ENCODE results near the gene SH3PXD2A. TPM values are rescaled to one million over a fixed set of nuclear protein-coding genes. Genes with fewer than 3 reads are reported as not detected.
A peak's percentile ranks its signal among the peaks of the same experiment; 100 is the strongest.

The SH3PXD2A gene
- total RNA-seq, 2 experiments from 2014 or later = 6.5 to 7.4 TPM

GRCh38 chr10:103714232-103714891, 141.0 kb downstream of the SH3PXD2A start:
- Mint-ChIP-seq H3K9me3 (no peaks in the 10 kb centered on the region), H3K4me3 (no peak overlapping the region), H3K4me1 (ENCODE audit: low read depth) (peaks cover 6% of the 10 kb centered on the region), H3K27me3 (no peaks in the 10 kb centered on the region), H3K36me3 (ENCODE audit: low read depth) (no peaks in the 10 kb centered on the region), H3K27ac (no peak overlapping the region)
- no peak for TF ChIP-seq CTCF (IDR thresholded peaks at IDR 0.05)
- POLR2A ChIA-PET = interaction anchor here (1.3 kb wide), 1 partner anchor 58 kb away, joined by 3 read pairs; no protein-coding TSS in a partner anchor
- ATAC-seq (no peak), DNase-seq (no peak)
- intact Hi-C loops (cut with micrococcal nuclease) = no loop called here
- CTCF ChIA-PET = interaction anchor here (0.9 to 7.4 kb wide), 10 partner anchors 8 to 222 kb away, joined by 3 to 109 read pairs (median 11); partner anchors contain the start of gene SH3PXD2A

DNA sequence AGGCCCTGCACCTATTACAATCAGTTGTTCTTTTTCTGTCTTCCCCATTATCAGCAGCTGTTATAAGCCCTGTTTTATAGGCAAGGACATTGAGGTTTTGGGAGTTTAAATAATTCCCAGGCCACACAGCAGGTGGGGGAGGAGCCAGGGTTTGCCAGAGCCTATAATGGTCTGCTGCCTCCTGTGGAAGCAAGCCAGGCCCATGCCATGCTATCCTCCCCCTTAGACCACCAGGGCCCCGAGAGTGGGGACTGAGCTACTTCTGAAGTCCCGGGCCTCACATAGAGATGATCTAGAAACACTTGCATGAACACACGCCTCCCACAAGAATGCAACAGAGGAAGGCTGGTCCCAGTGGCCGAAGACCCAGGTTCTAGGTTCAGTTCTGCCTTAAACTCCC, 141.7 kb downstream of the SH3PXD2A start:
- Mint-ChIP-seq H3K4me1 (ENCODE audit: low read depth) (peaks cover under 1% of the 10 kb centered on the region), H3K27ac (no peak overlapping the region), H3K4me3 (no peak overlapping the region), H3K27me3 (no peaks in the 10 kb centered on the region), H3K9me3 (no peaks in the 10 kb centered on the region), H3K36me3 (ENCODE audit: low read depth) (no peaks in the 10 kb centered on the region)
- no peak for TF ChIP-seq CTCF (IDR thresholded peaks at IDR 0.05)
- DNase-seq = no peak
- intact Hi-C loops (cut with micrococcal nuclease) = loop anchor here (1.0 kb wide), 1 partner anchor 146 kb away; no protein-coding TSS in a partner anchor
- CTCF ChIA-PET = interaction anchor here (0.9 to 7.4 kb wide), 17 partner anchors 9 to 222 kb away, joined by 3 to 109 read pairs (median 9); partner anchors contain the start of gene SH3PXD2A
- POLR2A ChIA-PET = interaction anchor here (1.0 kb wide), 1 partner anchor 87 kb away, joined by 3 read pairs; no protein-coding TSS in a partner anchor
- no peak for ATAC-seq

DNA sequence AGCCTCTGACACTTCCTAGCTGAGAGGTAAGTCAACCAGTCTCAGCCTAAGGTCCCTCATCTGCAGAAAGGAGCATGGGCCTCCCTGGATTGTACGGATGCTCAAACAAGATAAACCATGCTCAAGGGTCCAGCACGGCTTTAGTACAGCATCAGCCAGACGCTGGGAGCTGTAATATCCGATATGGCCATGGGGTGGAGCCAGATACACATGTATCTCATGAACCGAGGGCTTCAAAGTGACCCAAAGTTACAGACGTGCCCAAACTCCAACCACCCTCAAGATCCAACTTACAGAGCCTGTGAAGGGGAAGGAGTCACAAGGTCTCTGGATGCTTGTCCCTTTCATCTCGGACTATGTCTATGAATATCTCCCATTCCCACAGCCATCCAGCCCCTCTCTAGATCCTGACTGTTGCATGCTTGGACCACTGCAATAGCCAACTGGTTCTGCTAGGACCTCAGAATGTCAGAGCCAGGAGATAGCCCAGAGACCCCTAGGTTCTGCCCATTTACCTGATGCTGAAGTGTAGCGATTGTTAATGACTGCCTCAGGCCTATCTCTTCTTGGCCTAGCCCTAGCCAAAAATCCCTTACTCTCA, 142.4 kb downstream of the SH3PXD2A start:
- ATAC-seq (peak; percentile 97), DNase-seq (peak; percentile 92)
- no peaks in the 10 kb centered on the region for H3K4me1 Mint-ChIP-seq (ENCODE audit: low read depth)
- intact Hi-C loops (cut with micrococcal nuclease) = loop anchor here (1.0 kb wide), 1 partner anchor 146 kb away; no protein-coding TSS in a partner anchor
- H3K27me3 Mint-ChIP-seq = no peaks in the 10 kb centered on the region
- no peak overlapping the region for H3K27ac Mint-ChIP-seq
- H3K36me3 Mint-ChIP-seq (ENCODE audit: low read depth) = no peaks in the 10 kb centered on the region
- no peaks in the 10 kb centered on the region for H3K9me3 Mint-ChIP-seq
- TF ChIP-seq CTCF (IDR thresholded peaks at IDR 0.05) = peak; percentile 90
- ChIA-PET CTCF (interaction anchor here (0.5 to 7.4 kb wide), 43 partner anchors 9 to 390 kb away, joined by 3 to 109 read pairs (median 4); partner anchors contain the start of gene SH3PXD2A), POLR2A (interaction anchor here (0.8 to 1.0 kb wide), 2 partner anchors 88 to 161 kb away, joined by 3 read pairs; no protein-coding TSS in a partner anchor)
- H3K4me3 Mint-ChIP-seq = no peak overlapping the region

DNA sequence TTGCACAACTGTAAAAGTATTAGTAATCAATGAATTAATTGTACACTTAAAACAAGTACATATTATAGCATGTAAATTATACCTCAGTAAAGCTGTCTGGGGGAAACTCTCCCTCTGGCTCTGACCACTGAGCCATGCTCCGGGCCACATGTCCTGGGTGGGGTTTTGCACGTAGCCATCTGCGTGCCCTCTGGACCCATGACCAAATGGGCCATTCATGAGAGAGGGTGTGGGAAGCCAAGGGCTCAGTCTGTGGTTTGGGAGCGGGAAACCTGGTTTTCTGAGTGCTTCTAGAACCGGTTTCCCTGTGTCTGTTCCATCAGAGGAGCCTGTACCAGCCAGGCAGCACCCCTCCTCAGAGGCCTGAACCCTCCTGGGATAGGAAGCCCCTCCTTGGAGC, 143.2 kb downstream of the SH3PXD2A start:
- Mint-ChIP-seq H3K4me1 (ENCODE audit: low read depth) (no peaks in the 10 kb centered on the region), H3K36me3 (ENCODE audit: low read depth) (no peaks in the 10 kb centered on the region), H3K9me3 (no peaks in the 10 kb centered on the region), H3K27me3 (no peaks in the 10 kb centered on the region), H3K4me3 (no peak overlapping the region), H3K27ac (no peak overlapping the region)
- intact Hi-C loops (cut with micrococcal nuclease) = no loop called here
- no peak for TF ChIP-seq CTCF (IDR thresholded peaks at IDR 0.05)
- no peak for DNase-seq
- ChIA-PET POLR2A (interaction anchor here (0.8 kb wide), 1 partner anchor 162 kb away, joined by 3 read pairs; no protein-coding TSS in a partner anchor), CTCF (interaction anchor here (0.8 to 7.4 kb wide), 36 partner anchors 10 to 391 kb away, joined by 3 to 109 read pairs (median 5); partner anchors contain the start of gene SH3PXD2A)
- ATAC-seq = no peak

Measured in activated CD8-positive, alpha-beta T cell treated with anti-CD3 and anti-CD28 coated beads for 36 hours (primary cell).